Transverse colon (tissue), 4 donors: ENCODE data around the gene AADACL3. TPM values are rescaled to one million over a fixed set of nuclear protein-coding genes. Genes with fewer than 3 reads are reported as not detected.
"Not testable (repeated sequence)": the region's sequence is repeated elsewhere in the genome, so short reads cannot be mapped to it uniquely, and the experiment has no call there.

ENCODE experiments used
- DNase-seq: peaks from one replicate; pipeline ENCODE4 v3.0.0-alpha.2; 2019
- H3K27ac ChIP-seq, 4 donors: fragments of 200-600 bp; sonication (generic); 2 replicates each; pipeline ENCODE4 v1.5.1; 2016 to 2018; ENCODE audit warnings: inconsistent platforms in 4 of 4
- H3K27me3 ChIP-seq: fragments of 200-600 bp; sonication (generic); 2 replicates; pipeline ENCODE4 v1.5.1; 2017; ENCODE audit warnings: inconsistent platforms
- H3K36me3 ChIP-seq, 4 donors: fragments of 200-600 bp; sonication (generic); 2 replicates each; pipeline ENCODE4 v1.5.1; 2017 to 2019; ENCODE audit warnings: inconsistent platforms in 4 of 4
- H3K4me1 ChIP-seq, 4 donors: fragments of 200-600 bp; sonication (generic); 2 replicates each; pipeline ENCODE4 v1.5.1; 2017 to 2020; ENCODE audit warnings: inconsistent platforms in 4 of 4
- H3K4me3 ChIP-seq, 4 donors: fragments of 200-600 bp; sonication (generic); 1 replicate in 1 of 4; 2 replicates in 3 of 4; pipeline versions ENCODE4 v1.5.1 to v1.6.1; 2017 to 2019; ENCODE audit warnings: inconsistent platforms in 4 of 4
- H3K9me3 ChIP-seq, 2 donors: fragments of 200-600 bp; sonication (generic); 2 replicates each; pipeline ENCODE4 v1.5.1; 2017 to 2019; ENCODE audit warnings: inconsistent platforms in 2 of 2
- EP300 ChIP-seq: sonication (generic); formaldehyde crosslinking; IDR thresholded peaks from one replicate; pipeline ENCODE4 v1.6.1; 2017; ENCODE audit warnings: antibody characterized with exemption, low read depth
- POLR2A ChIP-seq: fragments of 450-650 bp; IDR thresholded peaks from one replicate; pipeline ENCODE4 v1.6.1; 2016; ENCODE audit warnings: antibody characterized with exemption, mild to moderate bottlenecking, moderate library complexity
- POLR2AphosphoS5 ChIP-seq, 3 donors: sonication (generic); formaldehyde crosslinking; IDR thresholded peaks; one replicate each; pipeline ENCODE4 v1.6.1; 2016; ENCODE audit warnings: antibody characterized with exemption in 3 of 3
- WGBS, 2 donors: methylation state at CpG; one replicate each; pipeline ENCODE4 v1.1.5; 2018; ENCODE audit warnings: low coverage in 1 of 2; 5-methylcytosine and 5-hydroxymethylcytosine counted together
- in situ Hi-C, 4 donors: fragments of 200-750 bp; cut with MboI; loops; one replicate each; pipeline versions ENCODE4 v1.15.0 to v1.15.1; 2017; ENCODE audit warnings: low sequenced_read_pairs in 3 of 4, low pct_ligation_motif_present in 1 of 4, low pct_unique_long_range_greater_than_20kb in 1 of 4
- intact Hi-C: fragments of 100-400 bp; cut with DNase I; formaldehyde crosslinking; loops from one replicate; pipeline ENCODE4 v1.15.1; 2023; ENCODE audit warnings: low total_unique reads
- total RNA-seq, 4 donors: library from RNA; depleted of rRNA; stranded (reverse); fragments of >200 nt; gene quantifications; one replicate each; pipeline ENCODE4 v1.1.0, GENCODE V29; 2016
- TF ChIP-seq, protein P1 (sequence below), 5 experiments: fragments of 200-600 bp in 3 of 5; fragments of 450-650 bp in 2 of 5; sonication (generic) in 3 of 5; IDR thresholded peaks; 1 replicate in 2 of 5; 2 replicates in 3 of 5; pipeline ENCODE4 v1.5.1; 2016 to 2017; ENCODE audit warnings: antibody characterized with exemption in 5 of 5, inconsistent platforms in 3 of 5, mild to moderate bottlenecking in 2 of 5, moderate library complexity in 1 of 5

The AADACL3 gene, protein sequence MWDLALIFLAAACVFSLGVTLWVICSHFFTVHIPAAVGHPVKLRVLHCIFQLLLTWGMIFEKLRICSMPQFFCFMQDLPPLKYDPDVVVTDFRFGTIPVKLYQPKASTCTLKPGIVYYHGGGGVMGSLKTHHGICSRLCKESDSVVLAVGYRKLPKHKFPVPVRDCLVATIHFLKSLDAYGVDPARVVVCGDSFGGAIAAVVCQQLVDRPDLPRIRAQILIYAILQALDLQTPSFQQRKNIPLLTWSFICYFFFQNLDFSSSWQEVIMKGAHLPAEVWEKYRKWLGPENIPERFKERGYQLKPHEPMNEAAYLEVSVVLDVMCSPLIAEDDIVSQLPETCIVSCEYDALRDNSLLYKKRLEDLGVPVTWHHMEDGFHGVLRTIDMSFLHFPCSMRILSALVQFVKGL
- not detected for total RNA-seq

DNA sequence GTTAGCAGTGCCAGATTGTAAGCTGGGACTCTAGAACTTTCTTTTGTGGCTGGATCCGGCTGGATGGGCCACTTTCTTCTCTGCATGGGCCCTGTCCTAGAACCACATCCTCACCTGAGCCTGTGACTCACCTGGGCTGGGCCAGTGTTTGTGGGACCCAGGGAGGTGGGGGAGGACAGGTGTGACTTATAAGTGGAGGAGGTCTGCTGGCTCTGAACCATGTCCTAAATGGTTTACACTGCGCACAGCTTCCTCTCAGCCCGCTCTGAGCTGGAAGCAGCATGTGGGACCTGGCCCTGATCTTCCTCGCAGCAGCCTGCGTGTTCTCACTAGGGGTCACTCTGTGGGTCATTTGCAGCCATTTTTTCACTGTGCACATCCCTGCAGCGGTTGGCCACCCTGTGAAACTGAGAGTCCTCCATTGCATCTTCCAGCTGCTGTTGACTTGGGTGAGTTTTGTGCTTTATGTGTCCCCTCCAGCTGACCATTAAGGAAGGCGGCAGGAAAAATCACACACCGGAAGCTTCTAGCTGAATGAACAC is at the start of gene AADACL3:
Gene AADACL3, plus strand, starts transcription at position 215 of the 542 bp plus-strand sequence. Its CDS starts 67 bp downstream, at position 282.
- Histone ChIP-seq H3K9me3 (no peaks in the 10 kb centered on the region), H3K27me3 (no peaks in the 10 kb centered on the region), H3K4me1 (no peaks in the 10 kb centered on the region), H3K36me3 (no peaks in the 10 kb centered on the region), H3K4me3 (no peak within 1 kb of the TSS), H3K27ac (no peak within 1 kb of the TSS)
- TF ChIP-seq EP300 (no peak), POLR2A (no peak), POLR2AphosphoS5 (IDR thresholded peaks at IDR 0.05) (no peak)
- WGBS, 2 donors, result 83% methylated on average over 8 of the region's 8 CpGs; no CpG with 5 or more reads in 1 of the 2 donors
- in situ Hi-C loops, result no loop called here
- DNase-seq, result no peak
- intact Hi-C loops, result no loop called here

DNA sequence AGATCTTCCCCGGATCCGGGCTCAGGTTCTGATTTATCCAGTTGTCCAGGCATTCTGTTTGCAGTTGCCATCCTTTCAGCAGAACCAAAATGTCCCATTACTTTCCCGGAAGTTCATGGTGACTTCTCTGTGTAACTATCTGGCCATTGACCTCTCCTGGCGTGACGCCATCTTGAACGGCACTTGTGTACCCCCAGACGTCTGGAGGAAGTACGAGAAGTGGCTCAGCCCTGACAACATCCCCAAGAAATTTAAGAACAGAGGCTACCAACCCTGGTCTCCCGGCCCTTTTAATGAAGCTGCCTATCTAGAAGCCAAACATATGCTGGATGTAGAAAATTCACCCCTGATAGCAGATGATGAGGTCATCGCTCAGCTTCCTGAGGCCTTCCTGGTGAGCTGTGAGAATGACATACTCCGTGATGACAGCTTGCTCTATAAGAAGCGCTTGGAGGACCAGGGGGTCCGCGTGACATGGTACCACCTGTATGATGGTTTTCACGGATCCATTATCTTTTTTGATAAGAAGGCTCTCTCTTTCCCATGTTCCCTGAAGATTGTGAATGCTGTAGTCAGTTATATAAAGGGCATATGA is 49.7 kb upstream of the AADACL3 start:
- no peaks in the 10 kb centered on the region for H3K4me1 ChIP-seq
- H3K27ac ChIP-seq, result no peak overlapping the region
- no peaks in the 10 kb centered on the region for H3K36me3 ChIP-seq
- H3K9me3 ChIP-seq, result peaks cover 0 to 4% of the 10 kb centered on the region in 2 donors
- no peak overlapping the region for H3K4me3 ChIP-seq
- 40 to 88% methylated on average over 1 to 15 of the region's 15 CpGs for WGBS, 2 donors
- DNase-seq, result no peak
- intact Hi-C loops, result no loop called here
- H3K27me3 ChIP-seq, result no peaks in the 10 kb centered on the region
- TF ChIP-seq POLR2AphosphoS5 (IDR thresholded peaks at IDR 0.05), result no peak
- no peak for TF ChIP-seq POLR2A
- TF ChIP-seq EP300, result no peak
- TF ChIP-seq, protein P1, sequence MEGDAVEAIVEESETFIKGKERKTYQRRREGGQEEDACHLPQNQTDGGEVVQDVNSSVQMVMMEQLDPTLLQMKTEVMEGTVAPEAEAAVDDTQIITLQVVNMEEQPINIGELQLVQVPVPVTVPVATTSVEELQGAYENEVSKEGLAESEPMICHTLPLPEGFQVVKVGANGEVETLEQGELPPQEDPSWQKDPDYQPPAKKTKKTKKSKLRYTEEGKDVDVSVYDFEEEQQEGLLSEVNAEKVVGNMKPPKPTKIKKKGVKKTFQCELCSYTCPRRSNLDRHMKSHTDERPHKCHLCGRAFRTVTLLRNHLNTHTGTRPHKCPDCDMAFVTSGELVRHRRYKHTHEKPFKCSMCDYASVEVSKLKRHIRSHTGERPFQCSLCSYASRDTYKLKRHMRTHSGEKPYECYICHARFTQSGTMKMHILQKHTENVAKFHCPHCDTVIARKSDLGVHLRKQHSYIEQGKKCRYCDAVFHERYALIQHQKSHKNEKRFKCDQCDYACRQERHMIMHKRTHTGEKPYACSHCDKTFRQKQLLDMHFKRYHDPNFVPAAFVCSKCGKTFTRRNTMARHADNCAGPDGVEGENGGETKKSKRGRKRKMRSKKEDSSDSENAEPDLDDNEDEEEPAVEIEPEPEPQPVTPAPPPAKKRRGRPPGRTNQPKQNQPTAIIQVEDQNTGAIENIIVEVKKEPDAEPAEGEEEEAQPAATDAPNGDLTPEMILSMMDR (IDR thresholded peaks at IDR 0.05), result no peak
- in situ Hi-C loops, result loop anchor here (25.0 kb wide), 2 partner anchors 354 to 554 kb away; no protein-coding TSS in a partner anchor

DNA sequence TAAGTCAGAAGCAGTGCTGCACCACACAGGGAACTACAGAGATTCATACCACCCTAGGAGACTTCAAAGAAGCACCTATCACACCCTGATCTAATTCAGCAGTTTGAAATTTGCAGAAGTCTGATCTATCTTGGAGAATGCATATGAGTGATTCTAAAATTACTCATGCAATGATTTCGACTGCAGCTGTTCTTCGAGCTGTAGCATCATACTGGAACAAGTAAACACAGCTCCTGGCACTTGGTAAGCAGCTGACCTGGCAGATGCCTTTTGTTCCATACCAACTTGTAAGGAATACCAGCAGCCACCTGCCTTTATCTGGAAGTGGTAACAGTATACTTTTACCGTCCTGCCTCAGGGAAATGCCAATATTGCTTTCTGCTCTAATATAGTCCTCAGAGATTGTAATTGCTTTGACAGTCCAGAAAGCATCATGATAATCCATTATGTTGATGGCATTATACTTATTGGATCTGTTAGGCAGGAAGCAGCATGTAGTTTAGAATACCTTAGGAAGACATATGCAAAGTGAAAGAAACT is 46.3 kb upstream of the AADACL3 start:
- no peak for DNase-seq
- in situ Hi-C loops, result loop anchor here (25.0 kb wide), 2 partner anchors 357 to 557 kb away; no protein-coding TSS in a partner anchor
- Histone ChIP-seq H3K27me3 (peaks cover 4% of the 10 kb centered on the region), H3K36me3 (no peaks in the 10 kb centered on the region), H3K9me3 (no peaks in the 10 kb centered on the region), H3K27ac (no peak overlapping the region), H3K4me1 (no peaks in the 10 kb centered on the region), H3K4me3 (no peak overlapping the region)
- intact Hi-C loops, result no loop called here
- WGBS, 2 donors, result 51 to 75% methylated on average over 1 to 3 of the region's 3 CpGs
- TF ChIP-seq POLR2A (no peak), EP300 (no peak), POLR2AphosphoS5 (IDR thresholded peaks at IDR 0.05) (no peak)

DNA sequence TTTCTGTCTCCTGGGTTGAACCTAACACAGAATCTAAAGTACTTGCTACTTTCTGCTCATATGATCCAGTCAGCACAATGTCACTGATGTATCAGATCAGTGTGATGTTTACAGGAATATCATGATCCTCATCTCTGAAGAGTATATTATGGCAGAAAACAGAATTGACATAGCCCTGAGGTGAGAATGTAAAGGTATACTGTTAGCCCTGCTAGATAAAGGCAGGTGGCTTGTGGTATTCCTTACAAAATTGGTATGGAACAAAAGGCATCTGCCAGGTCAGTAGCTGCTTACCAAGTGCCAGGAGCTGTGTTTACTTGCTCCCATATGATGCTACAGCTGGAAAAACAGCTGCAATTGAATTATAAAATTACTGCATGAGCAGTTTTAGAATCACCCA is 41.6 kb upstream of the AADACL3 start:
- H3K9me3 ChIP-seq, result no peaks in the 10 kb centered on the region
- H3K4me3 ChIP-seq, result no peak overlapping the region
- no peak overlapping the region for H3K27ac ChIP-seq
- no peaks in the 10 kb centered on the region for H3K4me1 ChIP-seq
- in situ Hi-C loops, result loop anchor here (25.0 kb wide), 2 partner anchors 362 to 562 kb away; no protein-coding TSS in a partner anchor
- H3K27me3 ChIP-seq, result peaks cover 4% of the 10 kb centered on the region
- H3K36me3 ChIP-seq, result no peaks in the 10 kb centered on the region
- TF ChIP-seq POLR2AphosphoS5 (IDR thresholded peaks at IDR 0.05) (no peak), POLR2A (no peak), EP300 (no peak)
- TF ChIP-seq, protein P1 (IDR thresholded peaks at IDR 0.05), result no peak
- intact Hi-C loops, result no loop called here
- DNase-seq, result no peak

DNA sequence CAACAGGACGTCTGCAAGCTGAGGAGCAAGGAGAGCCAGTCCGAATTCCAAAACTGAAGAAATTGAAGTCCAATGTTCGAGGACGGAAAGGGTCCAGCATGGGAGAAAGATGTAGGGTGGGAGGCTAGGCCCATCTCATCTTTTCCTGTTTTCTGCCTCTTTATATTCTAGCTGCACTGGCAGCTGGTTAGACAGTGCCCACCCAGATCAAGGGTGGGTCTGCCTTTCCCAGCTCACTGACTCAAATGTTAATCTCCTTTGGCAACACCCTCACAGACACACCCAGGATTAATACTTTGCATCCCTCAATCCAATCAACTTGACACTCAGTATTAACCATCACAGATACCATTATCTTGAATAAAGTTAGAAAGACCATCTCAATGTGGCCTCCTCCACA is 39.8 kb upstream of the AADACL3 start:
- DNase-seq, H3K36me3 ChIP-seq, in situ Hi-C loops, H3K27ac ChIP-seq, H3K9me3 ChIP-seq, H3K4me1 ChIP-seq, H3K4me3 ChIP-seq, intact Hi-C loops: not testable (repeated sequence)
- WGBS, 2 donors, result 78 to 84% methylated on average over 4 of the region's 4 CpGs
- H3K27me3 ChIP-seq, result peaks cover 13% of the 10 kb centered on the region
